Measurements from ENCODE around the gene NLRP14.

Gene NLRP14

GRCh38 chr11:7056828-7057513 is 36.7 kb downstream of the NLRP14 start:
- no peaks in the 10 kb centered on the region for H3K36me3 ChIP-seq (ENCODE audit: control insufficient read depth, insufficient read depth, low read length)
- no peak for DNase-seq
- H3K4me1 ChIP-seq (ENCODE audit: control insufficient read depth, insufficient read depth, low read length, poor library complexity, severe bottlenecking), result no peaks in the 10 kb centered on the region
- H3K9me3 ChIP-seq (ENCODE audit: control insufficient read depth, low read length), result no peaks in the 10 kb centered on the region
- no peak overlapping the region for H3K27ac ChIP-seq (ENCODE audit: insufficient read depth, low read length, poor library complexity, severe bottlenecking)
- H3K27me3 ChIP-seq (replicated peaks; ENCODE audit: control insufficient read depth, insufficient read depth, low read length, poor library complexity, severe bottlenecking), result no peaks in the 10 kb centered on the region
- no peak overlapping the region for H3K4me3 ChIP-seq (ENCODE audit: insufficient read depth, low read depth, low read length, poor library complexity, severe bottlenecking)

DNA sequence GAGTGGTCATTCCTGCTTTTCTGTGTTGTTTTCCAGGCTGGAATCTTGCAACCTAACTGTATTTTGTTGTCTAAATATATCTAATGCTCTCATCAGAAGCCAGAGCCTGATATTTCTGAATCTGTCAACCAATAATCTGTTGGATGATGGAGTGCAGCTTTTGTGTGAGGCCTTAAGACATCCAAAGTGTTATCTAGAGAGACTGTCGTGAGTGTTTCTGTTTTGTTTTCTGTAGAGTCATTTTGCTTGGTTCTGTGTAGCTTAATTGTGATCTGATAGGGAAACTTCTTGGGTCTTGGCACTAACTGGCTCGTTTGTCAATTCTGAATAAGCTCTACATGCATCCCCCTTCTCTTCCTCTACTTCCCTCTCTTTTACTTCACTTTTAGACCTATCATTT is 37.4 kb downstream of the NLRP14 start:
- H3K27me3 ChIP-seq (replicated peaks; ENCODE audit: control insufficient read depth, insufficient read depth, low read length, poor library complexity, severe bottlenecking), result no peaks in the 10 kb centered on the region
- H3K4me3 ChIP-seq (ENCODE audit: insufficient read depth, low read depth, low read length, poor library complexity, severe bottlenecking), result no peak overlapping the region
- no peaks in the 10 kb centered on the region for H3K9me3 ChIP-seq (ENCODE audit: control insufficient read depth, low read length)
- no peak overlapping the region for H3K27ac ChIP-seq (ENCODE audit: insufficient read depth, low read length, poor library complexity, severe bottlenecking)
- no peak for DNase-seq
- no peaks in the 10 kb centered on the region for H3K4me1 ChIP-seq (ENCODE audit: control insufficient read depth, insufficient read depth, low read length, poor library complexity, severe bottlenecking)
- H3K36me3 ChIP-seq (ENCODE audit: control insufficient read depth, insufficient read depth, low read length), result no peaks in the 10 kb centered on the region

DNA sequence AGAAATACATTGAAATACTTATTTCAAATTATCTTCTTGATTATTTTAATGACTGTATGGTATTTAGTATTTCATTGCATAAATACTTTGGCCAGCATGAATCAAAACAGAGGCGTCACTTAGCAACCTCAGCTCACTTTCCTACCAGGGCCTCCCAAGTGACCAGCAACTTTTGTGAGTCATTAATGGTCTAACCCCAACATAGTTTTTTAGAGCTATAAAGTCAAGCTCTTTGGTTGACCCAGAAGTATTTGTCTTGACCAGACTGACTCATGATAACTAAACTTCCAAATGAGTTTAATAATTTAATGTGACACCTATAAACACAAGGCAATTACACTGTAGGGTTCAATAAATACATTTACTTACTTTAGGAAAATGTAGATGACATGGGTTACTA is 40.6 kb downstream of the NLRP14 start:
- no peak overlapping the region for H3K27ac ChIP-seq (ENCODE audit: insufficient read depth, low read length, poor library complexity, severe bottlenecking)
- H3K9me3 ChIP-seq (ENCODE audit: control insufficient read depth, low read length), result no peaks in the 10 kb centered on the region
- H3K4me3 ChIP-seq (ENCODE audit: insufficient read depth, low read depth, low read length, poor library complexity, severe bottlenecking), result no peak overlapping the region
- no peaks in the 10 kb centered on the region for H3K4me1 ChIP-seq (ENCODE audit: control insufficient read depth, insufficient read depth, low read length, poor library complexity, severe bottlenecking)
- DNase-seq, result no peak
- H3K36me3 ChIP-seq (ENCODE audit: control insufficient read depth, insufficient read depth, low read length), result no peaks in the 10 kb centered on the region
- no peaks in the 10 kb centered on the region for H3K27me3 ChIP-seq (replicated peaks; ENCODE audit: control insufficient read depth, insufficient read depth, low read length, poor library complexity, severe bottlenecking)

DNA sequence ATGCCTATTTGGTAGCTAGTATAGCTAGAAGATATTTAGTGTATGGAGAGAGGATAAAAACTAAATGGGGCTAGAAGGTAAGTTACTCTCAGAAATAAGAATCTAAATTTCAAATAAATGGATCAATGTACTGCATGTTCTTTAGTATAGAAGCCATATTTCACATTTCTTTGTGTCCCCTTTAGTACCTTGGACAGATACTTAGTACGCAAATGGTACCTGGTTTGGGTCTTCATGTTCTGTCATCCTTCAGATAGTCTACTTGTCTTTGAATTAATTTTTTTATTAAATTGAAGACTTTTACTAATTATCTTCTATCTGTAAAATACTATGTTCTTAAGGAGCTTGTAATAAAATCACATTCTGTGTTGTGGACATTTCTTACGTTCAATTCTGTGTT is 42.3 kb downstream of the NLRP14 start:
- H3K27ac ChIP-seq (ENCODE audit: insufficient read depth, low read length, poor library complexity, severe bottlenecking), result no peak overlapping the region
- no peaks in the 10 kb centered on the region for H3K9me3 ChIP-seq (ENCODE audit: control insufficient read depth, low read length)
- no peak for DNase-seq
- H3K27me3 ChIP-seq (replicated peaks; ENCODE audit: control insufficient read depth, insufficient read depth, low read length, poor library complexity, severe bottlenecking), result no peaks in the 10 kb centered on the region
- no peaks in the 10 kb centered on the region for H3K36me3 ChIP-seq (ENCODE audit: control insufficient read depth, insufficient read depth, low read length)
- no peaks in the 10 kb centered on the region for H3K4me1 ChIP-seq (ENCODE audit: control insufficient read depth, insufficient read depth, low read length, poor library complexity, severe bottlenecking)
- no peak overlapping the region for H3K4me3 ChIP-seq (ENCODE audit: insufficient read depth, low read depth, low read length, poor library complexity, severe bottlenecking)

DNA sequence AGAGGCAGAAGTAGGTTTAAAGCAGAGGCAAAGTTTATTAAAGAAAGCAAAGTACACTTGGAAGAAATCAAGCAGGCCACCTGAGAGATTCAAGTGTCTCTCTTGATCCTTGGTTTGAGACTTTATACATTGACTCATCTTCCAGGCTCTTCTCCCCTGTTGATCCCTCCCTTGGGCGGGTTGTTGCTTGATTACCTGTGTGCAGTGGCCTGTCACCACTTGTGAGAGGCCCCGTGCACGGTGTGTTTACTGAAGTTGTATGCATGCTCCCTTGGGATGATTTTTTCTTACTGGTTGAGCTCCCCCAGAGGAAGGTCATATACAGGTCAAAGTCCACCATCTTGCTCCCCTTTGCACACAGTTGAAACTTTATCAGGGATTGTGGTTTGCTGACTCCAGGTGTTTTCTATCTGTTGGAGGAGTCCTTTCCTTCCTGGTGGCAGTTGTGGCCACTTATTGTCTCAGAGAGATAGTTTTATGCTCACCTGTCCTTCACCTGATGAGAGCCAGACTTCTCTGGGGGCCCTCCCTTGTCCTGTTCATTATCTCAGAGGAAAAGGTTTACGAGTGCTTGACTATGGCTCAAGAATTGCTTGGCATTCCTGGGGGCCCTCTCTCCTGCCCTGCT is 52.2 kb downstream of the NLRP14 start:
- Histone ChIP-seq H3K27me3 (replicated peaks; ENCODE audit: control insufficient read depth, insufficient read depth, low read length, poor library complexity, severe bottlenecking) (no peaks in the 10 kb centered on the region), H3K36me3 (ENCODE audit: control insufficient read depth, insufficient read depth, low read length) (no peaks in the 10 kb centered on the region), H3K4me1 (ENCODE audit: control insufficient read depth, insufficient read depth, low read length, poor library complexity, severe bottlenecking) (no peaks in the 10 kb centered on the region), H3K9me3 (ENCODE audit: control insufficient read depth, low read length) (no peaks in the 10 kb centered on the region), H3K4me3 (ENCODE audit: insufficient read depth, low read depth, low read length, poor library complexity, severe bottlenecking) (no peak overlapping the region), H3K27ac (ENCODE audit: insufficient read depth, low read length, poor library complexity, severe bottlenecking) (no peak overlapping the region)
- DNase-seq, result no peak

DNA sequence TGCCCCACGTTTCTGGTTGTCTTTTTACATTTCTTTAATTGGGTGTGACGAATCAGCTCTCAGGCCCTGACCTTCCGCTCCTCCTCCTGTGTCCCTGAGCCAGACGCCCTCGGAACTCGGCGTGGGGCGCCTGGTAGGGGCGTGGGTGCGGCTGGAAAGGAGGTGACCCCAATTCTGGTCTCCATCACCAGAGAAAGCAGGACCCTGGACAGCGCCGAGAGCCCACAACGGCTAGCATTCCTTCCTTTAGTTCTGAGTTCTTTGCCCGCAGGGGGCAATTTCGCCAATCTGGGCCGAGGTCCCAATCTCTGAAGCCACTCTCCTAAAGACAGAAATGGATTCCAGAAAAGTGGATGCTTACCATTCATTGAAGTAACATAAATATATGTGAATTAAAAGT is 56.8 kb downstream of the NLRP14 start:
- no peaks in the 10 kb centered on the region for H3K36me3 ChIP-seq (ENCODE audit: control insufficient read depth, insufficient read depth, low read length)
- DNase-seq, result no peak
- no peak overlapping the region for H3K4me3 ChIP-seq (ENCODE audit: insufficient read depth, low read depth, low read length, poor library complexity, severe bottlenecking)
- no peak overlapping the region for H3K27ac ChIP-seq (ENCODE audit: insufficient read depth, low read length, poor library complexity, severe bottlenecking)
- no peaks in the 10 kb centered on the region for H3K4me1 ChIP-seq (ENCODE audit: control insufficient read depth, insufficient read depth, low read length, poor library complexity, severe bottlenecking)
- no peaks in the 10 kb centered on the region for H3K9me3 ChIP-seq (ENCODE audit: control insufficient read depth, low read length)
- H3K27me3 ChIP-seq (replicated peaks; ENCODE audit: control insufficient read depth, insufficient read depth, low read length, poor library complexity, severe bottlenecking), result no peaks in the 10 kb centered on the region

GRCh38 chr11:7079545-7080135 is 59.4 kb downstream of the NLRP14 start:
- H3K27ac ChIP-seq (ENCODE audit: insufficient read depth, low read length, poor library complexity, severe bottlenecking), result no peak overlapping the region
- no peaks in the 10 kb centered on the region for H3K27me3 ChIP-seq (replicated peaks; ENCODE audit: control insufficient read depth, insufficient read depth, low read length, poor library complexity, severe bottlenecking)
- no peaks in the 10 kb centered on the region for H3K36me3 ChIP-seq (ENCODE audit: control insufficient read depth, insufficient read depth, low read length)
- no peaks in the 10 kb centered on the region for H3K4me1 ChIP-seq (ENCODE audit: control insufficient read depth, insufficient read depth, low read length, poor library complexity, severe bottlenecking)
- DNase-seq, result no peak
- H3K4me3 ChIP-seq (ENCODE audit: insufficient read depth, low read depth, low read length, poor library complexity, severe bottlenecking), result no peak overlapping the region
- no peaks in the 10 kb centered on the region for H3K9me3 ChIP-seq (ENCODE audit: control insufficient read depth, low read length)

GRCh38 chr11:7080900-7081299 is 60.6 kb downstream of the NLRP14 start:
- Histone ChIP-seq H3K4me3 (ENCODE audit: insufficient read depth, low read depth, low read length, poor library complexity, severe bottlenecking) (no peak overlapping the region), H3K36me3 (ENCODE audit: control insufficient read depth, insufficient read depth, low read length) (no peaks in the 10 kb centered on the region), H3K27me3 (replicated peaks; ENCODE audit: control insufficient read depth, insufficient read depth, low read length, poor library complexity, severe bottlenecking) (peaks cover 5% of the 10 kb centered on the region), H3K27ac (ENCODE audit: insufficient read depth, low read length, poor library complexity, severe bottlenecking) (no peak overlapping the region), H3K4me1 (ENCODE audit: control insufficient read depth, insufficient read depth, low read length, poor library complexity, severe bottlenecking) (no peaks in the 10 kb centered on the region), H3K9me3 (ENCODE audit: control insufficient read depth, low read length) (no peaks in the 10 kb centered on the region)
- DNase-seq, result no peak

- DNase-seq, result no peak
- H3K9me3 ChIP-seq (ENCODE audit: control insufficient read depth, low read length), result no peaks in the 10 kb centered on the region
- no peak overlapping the region for H3K27ac ChIP-seq (ENCODE audit: insufficient read depth, low read length, poor library complexity, severe bottlenecking)
- no peak overlapping the region for H3K4me3 ChIP-seq (ENCODE audit: insufficient read depth, low read depth, low read length, poor library complexity, severe bottlenecking)
- H3K27me3 ChIP-seq (replicated peaks; ENCODE audit: control insufficient read depth, insufficient read depth, low read length, poor library complexity, severe bottlenecking), result peaks cover 5% of the 10 kb centered on the region
- no peaks in the 10 kb centered on the region for H3K36me3 ChIP-seq (ENCODE audit: control insufficient read depth, insufficient read depth, low read length)
- no peaks in the 10 kb centered on the region for H3K4me1 ChIP-seq (ENCODE audit: control insufficient read depth, insufficient read depth, low read length, poor library complexity, severe bottlenecking)
Observed at GRCh38 chr11:7081441-7081840, 61.2 kb downstream of the NLRP14 start.

- no peak within 1 kb of the TSS for H3K4me3 ChIP-seq (ENCODE audit: insufficient read depth, low read depth, low read length, poor library complexity, severe bottlenecking)
- no peak for DNase-seq
Observed at GRCh38 chr11:7088921-7089320, 68.6 kb downstream of the NLRP14 start, which contains the start of gene RBMXL2. TSS of gene RBMXL2 (plus strand) at chr11:7088998. CDS start at chr11:7089121, 123 bp downstream.

More at GRCh38 chr11:7088921-7089320, 68.6 kb downstream of the NLRP14 start, which contains the start of gene RBMXL2:
- peaks cover 5% of the 10 kb centered on the region for H3K27me3 ChIP-seq (replicated peaks; ENCODE audit: control insufficient read depth, insufficient read depth, low read length, poor library complexity, severe bottlenecking)
- H3K27ac ChIP-seq (ENCODE audit: insufficient read depth, low read length, poor library complexity, severe bottlenecking), result no peak within 1 kb of the TSS
- H3K36me3 ChIP-seq (ENCODE audit: control insufficient read depth, insufficient read depth, low read length), result no peaks in the 10 kb centered on the region
- no peaks in the 10 kb centered on the region for H3K4me1 ChIP-seq (ENCODE audit: control insufficient read depth, insufficient read depth, low read length, poor library complexity, severe bottlenecking)
- H3K9me3 ChIP-seq (ENCODE audit: control insufficient read depth, low read length), result no peaks in the 10 kb centered on the region
